Mesendoderm (in vitro differentiated cells): Measurements from ENCODE around the gene LIPG. TPM values are rescaled to one million over a fixed set of nuclear protein-coding genes. Genes with fewer than 3 reads are reported as not detected.
A peak's percentile ranks its signal among the peaks of the same experiment; 100 is the strongest.
"Not testable (repeated sequence)": the region's sequence is repeated elsewhere in the genome, so short reads cannot be mapped to it uniquely, and the experiment has no call there.

Experiments used
- DNase-seq: peaks from one replicate; pipeline ENCODE4 v3.0.0; 2013
- H2AK5ac ChIP-seq: 2 replicates; pipeline ENCODE4 v1.6.1; 2013; ENCODE audit warnings: low read length, inconsistent platforms
- H2BK120ac ChIP-seq: 2 replicates; pipeline ENCODE4 v1.6.1; 2013; ENCODE audit warnings: low read depth, mild to moderate bottlenecking, low read length, moderate library complexity, mixed read lengths
- H2BK15ac ChIP-seq: replicated peaks from 2 replicates; pipeline ENCODE4 v1.6.1; 2013; ENCODE audit warnings: low read depth, mild to moderate bottlenecking, moderate library complexity
- H2BK5ac ChIP-seq: 2 replicates; pipeline ENCODE4 v1.6.1; 2013; ENCODE audit warnings: low read length, inconsistent platforms
- H3K18ac ChIP-seq: 2 replicates; pipeline ENCODE4 v1.6.1; 2013; ENCODE audit warnings: mild to moderate bottlenecking, low read length, mixed read lengths
- H3K23ac ChIP-seq: one replicate; pipeline ENCODE4 v1.6.1; 2013; ENCODE audit warnings: low read length
- H3K27ac ChIP-seq: 2 replicates; pipeline ENCODE4 v1.5.1; 2013; ENCODE audit warnings: low read depth, mild to moderate bottlenecking, inconsistent platforms, low read length, moderate library complexity
- H3K27me3 ChIP-seq: 2 replicates; pipeline ENCODE4 v1.6.1; 2013; ENCODE audit warnings: low read length, control low read depth, mild to moderate bottlenecking, inconsistent platforms; ENCODE audit not compliant: insufficient read depth, poor library complexity
- H3K36me3 ChIP-seq: 2 replicates; pipeline ENCODE4 v1.6.1; 2013; ENCODE audit warnings: low read length, inconsistent platforms; ENCODE audit not compliant: control insufficient read depth, insufficient read depth
- H3K4ac ChIP-seq: one replicate; pipeline ENCODE4 v1.6.1; 2013; ENCODE audit warnings: low read depth, mild to moderate bottlenecking, low read length, moderate library complexity
- H3K4me1 ChIP-seq: 2 replicates; pipeline ENCODE4 v1.6.1; 2013; ENCODE audit warnings: low read depth, low read length, inconsistent platforms; ENCODE audit not compliant: control insufficient read depth
- H3K4me2 ChIP-seq: 2 replicates; pipeline ENCODE4 v1.6.1; 2013; ENCODE audit warnings: low read length
- H3K4me3 ChIP-seq: 2 replicates; pipeline ENCODE4 v1.5.1; 2013; ENCODE audit warnings: mild to moderate bottlenecking, low read length
- H3K56ac ChIP-seq: one replicate; pipeline ENCODE4 v1.6.1; 2013; ENCODE audit warnings: low read length
- H3K79me1 ChIP-seq: 2 replicates; pipeline ENCODE4 v1.6.1; 2013; ENCODE audit warnings: low read length, inconsistent platforms
- H3K79me2 ChIP-seq: 2 replicates; pipeline ENCODE4 v1.6.1; 2013; ENCODE audit warnings: mild to moderate bottlenecking, low read length; ENCODE audit not compliant: control insufficient read depth, insufficient read depth
- H3K9ac ChIP-seq: 2 replicates; pipeline ENCODE4 v1.6.1; 2013; ENCODE audit warnings: low read length, inconsistent platforms
- H4K5ac ChIP-seq: one replicate; pipeline ENCODE4 v1.6.1; 2013; ENCODE audit warnings: low read length
- H4K8ac ChIP-seq: one replicate; pipeline ENCODE4 v1.6.1; 2013; ENCODE audit warnings: low read depth, mild to moderate bottlenecking, control low read depth, low read length, moderate library complexity
- WGBS: extraction: QIAGEN DNeasy Blood & Tissue Kit; methylation state at CpG from one replicate; pipeline ENCODE4 v1.1.7; 2013; ENCODE audit warnings: low lambda C conversion rate, missing lambda C conversion rate; ENCODE audit not compliant: insufficient coverage; ENCODE audit errors: extremely low coverage; 5-methylcytosine and 5-hydroxymethylcytosine counted together
- polyA plus RNA-seq, 2 experiments: library from polyadenylated mRNA; stranded (reverse); fragments of 200-250 nt; gene quantifications; one replicate each; pipeline ENCODE4 v1.2.3, GENCODE V29; 2013

Gene LIPG
- polyA plus RNA-seq (2013, experiment 1 of 2) = 13.0 TPM
- polyA plus RNA-seq (2013, experiment 2 of 2) = 14.1 TPM

DNA sequence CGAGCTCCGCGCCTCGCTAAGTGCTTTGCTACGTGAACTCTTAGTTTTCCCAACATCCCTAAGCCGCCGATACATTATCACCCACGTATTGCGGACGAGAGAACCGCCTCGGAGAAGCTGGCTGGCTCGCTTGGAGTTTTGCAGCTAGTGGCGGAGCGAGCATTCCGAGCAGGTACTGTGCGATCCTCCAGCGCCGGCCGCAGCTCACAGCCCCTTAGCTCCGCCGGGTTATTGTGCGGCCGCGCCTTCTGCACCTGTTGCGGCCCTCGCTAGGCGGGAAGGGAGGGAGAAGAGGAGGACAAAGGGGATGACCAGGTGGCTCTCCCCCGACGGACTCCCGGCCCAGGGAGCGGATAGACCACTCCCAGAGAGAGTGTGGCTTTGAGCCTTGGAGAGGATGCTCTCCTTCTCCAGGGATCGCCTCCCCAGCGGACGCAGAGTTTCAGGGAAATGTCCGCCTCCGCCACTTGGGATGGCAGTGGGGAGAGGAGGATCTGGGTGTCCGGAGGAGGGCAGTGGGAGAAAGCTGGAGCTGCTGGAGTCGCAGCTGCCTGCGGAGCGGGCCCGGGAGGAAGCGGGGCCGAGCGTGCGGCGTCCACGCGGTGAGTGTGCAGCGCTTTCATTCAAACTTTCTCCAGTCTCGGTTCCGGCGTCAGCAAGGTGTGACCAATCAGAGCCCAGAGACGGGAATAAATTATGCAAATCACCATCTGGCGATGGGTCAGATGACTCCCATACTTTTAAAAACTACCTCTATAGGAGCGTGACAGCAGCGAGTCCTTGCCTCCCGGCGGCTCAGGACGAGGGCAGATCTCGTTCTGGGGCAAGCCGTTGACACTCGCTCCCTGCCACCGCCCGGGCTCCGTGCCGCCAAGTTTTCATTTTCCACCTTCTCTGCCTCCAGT is at the start of gene LIPG:
Gene LIPG, plus strand, starts transcription at position 769 of the 905 bp plus-strand sequence. CDS start 252 bp downstream, outside the sequence.
- H2BK5ac ChIP-seq = peak within 1 kb of the TSS; percentile 25
- no CpG with 5 or more reads among the region's 67 CpGs for WGBS
- H2AK5ac ChIP-seq = no peak within 1 kb of the TSS
- no peak within 1 kb of the TSS for H3K4ac ChIP-seq
- peak; percentile 95 for DNase-seq
- H3K9ac ChIP-seq = peak within 1 kb of the TSS; percentile 66
- peak within 1 kb of the TSS; percentile 65 for H3K4me3 ChIP-seq
- H3K4me2 ChIP-seq = peak within 1 kb of the TSS; percentile 88
- no peaks in the 10 kb centered on the region for H3K27me3 ChIP-seq
- H3K18ac ChIP-seq = peak within 1 kb of the TSS; percentile 93
- peak within 1 kb of the TSS; percentile 83 for H3K56ac ChIP-seq
- no peak within 1 kb of the TSS for H2BK15ac ChIP-seq
- peaks cover 10% of the 10 kb centered on the region for H3K4me1 ChIP-seq
- peak within 1 kb of the TSS; percentile 32 for H3K23ac ChIP-seq
- peaks cover 12% of the 10 kb centered on the region for H3K79me2 ChIP-seq
- peak within 1 kb of the TSS; percentile 13 for H3K27ac ChIP-seq
- H2BK120ac ChIP-seq = no peak within 1 kb of the TSS
- H4K5ac ChIP-seq = no peak within 1 kb of the TSS
- H3K36me3 ChIP-seq = peaks cover 1% of the 10 kb centered on the region
- H3K79me1 ChIP-seq = peaks cover 2% of the 10 kb centered on the region
- H4K8ac ChIP-seq = no peak within 1 kb of the TSS

DNA sequence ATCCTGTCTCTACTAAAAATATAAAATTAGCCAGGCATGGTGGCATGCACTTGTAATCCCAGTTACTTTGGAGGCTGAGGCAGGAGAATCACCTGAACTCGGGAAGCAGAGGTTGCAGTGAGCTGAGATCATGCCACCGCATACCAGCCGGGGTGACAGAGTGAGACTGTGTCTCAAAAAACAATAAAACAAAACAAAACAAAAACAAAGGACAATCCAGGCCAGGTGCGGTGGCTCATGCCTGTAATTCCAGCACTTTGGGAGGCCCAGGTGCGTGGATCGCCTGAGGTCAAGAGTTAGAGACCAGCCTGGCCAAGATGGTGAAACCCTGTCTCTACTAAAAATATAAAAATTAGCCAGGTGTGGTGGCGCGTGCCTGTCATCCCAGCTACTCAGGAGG is 49.0 kb upstream of the LIPG start:
- H3K4me2 ChIP-seq, H3K9ac ChIP-seq, H3K23ac ChIP-seq, H3K36me3 ChIP-seq, H2BK120ac ChIP-seq, H4K5ac ChIP-seq, H3K4ac ChIP-seq, H2BK15ac ChIP-seq, H3K4me1 ChIP-seq, DNase-seq, H3K79me1 ChIP-seq, H3K27ac ChIP-seq, H4K8ac ChIP-seq, H3K27me3 ChIP-seq, H3K56ac ChIP-seq, H2AK5ac ChIP-seq, H2BK5ac ChIP-seq, H3K79me2 ChIP-seq, H3K4me3 ChIP-seq: not testable (repeated sequence)
- peak overlapping the region; percentile 0 for H3K18ac ChIP-seq
- no CpG with 5 or more reads among the region's 8 CpGs for WGBS

DNA sequence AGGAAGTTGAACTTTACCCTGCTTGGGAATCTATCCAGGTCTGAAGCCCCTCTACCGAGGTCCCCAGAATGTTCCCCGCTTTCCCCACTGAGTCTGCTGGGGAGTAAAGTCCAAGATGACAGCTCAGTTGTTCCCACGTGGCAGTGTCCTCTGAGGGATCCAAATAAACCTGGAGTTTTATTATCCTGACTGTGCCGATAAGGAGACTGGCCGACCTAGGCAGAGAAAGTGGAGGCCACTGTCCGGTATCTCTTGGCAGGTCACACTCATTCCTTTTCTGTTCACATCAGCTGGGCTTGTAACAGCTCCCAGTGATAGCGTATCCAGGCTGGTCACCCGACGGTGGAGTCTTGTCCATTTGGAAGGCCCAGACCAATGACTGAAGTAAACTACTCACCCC is 47.3 kb upstream of the LIPG start:
- Histone ChIP-seq H2BK120ac (no peak overlapping the region), H2BK15ac (no peak overlapping the region), H3K18ac (no peak overlapping the region), H2BK5ac (no peak overlapping the region), H3K4me1 (peaks cover 3% of the 10 kb centered on the region), H2AK5ac (no peak overlapping the region), H3K4me3 (no peak overlapping the region), H3K27me3 (no peaks in the 10 kb centered on the region), H3K79me2 (no peaks in the 10 kb centered on the region), H4K5ac (no peak overlapping the region), H3K79me1 (no peaks in the 10 kb centered on the region), H3K9ac (no peak overlapping the region), H3K4me2 (no peak overlapping the region), H3K23ac (no peak overlapping the region), H3K4ac (no peak overlapping the region), H3K56ac (no peak overlapping the region), H3K27ac (no peak overlapping the region), H3K36me3 (no peaks in the 10 kb centered on the region), H4K8ac (no peak overlapping the region)
- no CpG with 5 or more reads among the region's 9 CpGs for WGBS
- DNase-seq = no peak

DNA sequence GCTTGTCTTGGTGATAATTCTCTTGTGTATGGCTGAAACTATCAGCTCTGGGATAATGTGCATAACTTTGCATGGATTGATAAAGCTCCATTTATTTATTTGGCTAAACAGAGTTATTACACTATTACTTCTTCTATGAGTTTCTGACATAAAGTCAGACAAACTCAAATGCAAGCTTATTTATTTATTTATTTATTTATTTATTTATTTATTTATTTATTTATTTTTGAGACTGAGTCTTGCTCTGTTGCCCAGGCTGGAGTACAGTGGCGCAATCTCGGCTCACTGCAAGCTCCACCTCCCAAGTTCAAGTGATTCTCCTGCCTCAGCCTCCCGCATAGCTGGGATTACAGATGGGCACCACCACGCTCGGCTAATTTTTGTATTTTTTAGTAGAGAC is 46.9 kb upstream of the LIPG start:
- not testable (repeated sequence) for H4K8ac ChIP-seq, H3K4me3 ChIP-seq, H3K4me2 ChIP-seq, H3K18ac ChIP-seq, H2BK5ac ChIP-seq, H3K27me3 ChIP-seq, H2AK5ac ChIP-seq, H2BK120ac ChIP-seq, H3K4ac ChIP-seq, H3K79me2 ChIP-seq, H3K23ac ChIP-seq, H3K56ac ChIP-seq, H3K4me1 ChIP-seq, DNase-seq, H4K5ac ChIP-seq, H3K27ac ChIP-seq, H3K79me1 ChIP-seq, H2BK15ac ChIP-seq, H3K36me3 ChIP-seq, H3K9ac ChIP-seq
- no CpG with 5 or more reads among the region's 5 CpGs for WGBS

DNA sequence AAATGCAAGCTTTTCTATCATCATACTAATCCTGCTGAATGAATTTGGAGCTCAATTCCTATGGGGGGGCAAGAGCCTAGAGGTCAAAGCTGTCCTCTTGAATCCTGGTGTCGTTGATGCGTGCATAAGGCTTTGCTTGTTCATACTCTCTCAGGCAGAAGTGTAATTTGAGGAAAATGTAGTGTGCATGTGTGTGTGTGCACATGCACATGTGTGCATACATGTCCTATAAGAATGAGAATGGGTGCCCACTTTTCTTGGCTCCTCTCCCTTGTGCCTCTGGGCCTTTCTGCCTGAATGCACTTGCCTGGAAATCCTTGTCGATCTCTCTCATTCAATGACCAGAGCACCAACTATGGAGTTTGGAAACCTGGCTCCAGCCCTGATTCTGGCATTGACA is 46.3 kb upstream of the LIPG start:
- H2AK5ac ChIP-seq = no peak overlapping the region
- no peaks in the 10 kb centered on the region for H3K79me2 ChIP-seq
- WGBS = no CpG with 5 or more reads among the region's 3 CpGs
- no peak overlapping the region for H3K18ac ChIP-seq
- H3K4ac ChIP-seq = no peak overlapping the region
- H2BK15ac ChIP-seq = no peak overlapping the region
- no peak overlapping the region for H2BK120ac ChIP-seq
- no peaks in the 10 kb centered on the region for H3K27me3 ChIP-seq
- no peak overlapping the region for H3K4me2 ChIP-seq
- H4K5ac ChIP-seq = no peak overlapping the region
- H3K56ac ChIP-seq = peak overlapping the region; percentile 35
- no peak overlapping the region for H3K23ac ChIP-seq
- no peak for DNase-seq
- H4K8ac ChIP-seq = no peak overlapping the region
- no peak overlapping the region for H3K9ac ChIP-seq
- H3K4me3 ChIP-seq = no peak overlapping the region
- H3K79me1 ChIP-seq = no peaks in the 10 kb centered on the region
- no peak overlapping the region for H3K27ac ChIP-seq
- no peak overlapping the region for H2BK5ac ChIP-seq
- peaks cover 3% of the 10 kb centered on the region for H3K4me1 ChIP-seq
- no peaks in the 10 kb centered on the region for H3K36me3 ChIP-seq
